ENCODE measurements around the gene POGZ.

Gene POGZ

DNA sequence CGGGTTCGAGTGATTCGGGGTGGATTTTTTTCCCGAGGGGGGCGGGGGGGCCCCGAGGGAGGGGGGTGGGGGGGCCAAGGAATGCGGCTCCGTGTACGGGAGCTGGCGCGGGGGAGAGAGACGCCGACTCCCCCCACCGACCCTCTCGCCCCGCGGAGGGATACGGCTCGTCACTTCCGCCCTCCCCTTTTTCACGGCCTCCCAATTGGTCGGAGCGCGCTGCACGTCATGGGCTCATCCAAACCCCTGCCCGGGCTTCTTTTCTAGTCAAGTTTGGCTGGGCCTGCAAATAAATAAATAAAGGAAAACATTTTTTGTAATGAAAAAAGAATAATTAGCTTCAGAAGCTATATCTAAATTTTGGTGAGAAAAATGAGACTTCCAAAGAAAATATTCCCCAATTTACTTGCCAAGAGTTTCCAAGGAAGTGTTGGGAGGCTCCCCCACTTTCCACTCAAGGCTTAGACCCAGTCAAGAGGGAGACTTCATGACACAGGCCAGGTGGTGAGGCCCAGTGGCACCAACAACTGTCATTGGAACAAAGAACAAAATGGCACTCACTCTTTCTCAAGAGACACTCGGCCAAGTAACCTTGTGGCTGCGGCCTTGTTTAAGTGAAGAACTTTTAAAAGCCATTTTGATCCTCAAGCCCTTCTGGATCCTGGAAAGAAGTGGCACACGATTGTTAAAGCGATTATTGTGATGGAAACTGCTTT is at the start of gene POGZ:
Gene POGZ, minus strand, starts transcription at position 164 of the 716 bp plus-strand sequence. CDS start 17,290 bp downstream, outside the sequence.
- peak; percentile 78 for DNase-seq

DNA sequence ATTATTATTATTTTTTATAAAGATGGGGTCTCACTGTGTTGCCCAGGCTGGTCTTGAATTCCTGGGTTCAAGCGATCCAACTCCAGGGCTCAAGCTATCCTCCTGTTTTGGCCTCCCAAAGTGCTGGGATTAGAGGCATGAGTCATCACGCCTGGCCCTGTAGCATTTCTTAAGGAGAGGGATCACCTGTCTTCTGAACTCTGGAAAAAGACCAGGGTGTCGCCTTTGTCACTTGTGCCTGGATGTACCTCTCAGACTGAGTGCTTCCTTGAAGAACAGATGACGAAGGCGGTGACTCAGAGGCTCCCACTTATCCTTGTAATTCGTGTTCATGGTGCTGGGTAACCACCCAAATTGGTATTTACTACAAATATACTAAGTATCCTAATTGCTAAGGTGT is 49.5 kb upstream of the POGZ start:
- DNase-seq: no peak

- DNase-seq: no peak
These were observed 45.5 kb upstream of the POGZ start for GRCh38 chr1:151504759-151505158.

GRCh38 chr1:151504252-151504651 is 45.0 kb upstream of the POGZ start:
- no peak for DNase-seq

GRCh38 chr1:151502859-151503780 is 43.8 kb upstream of the POGZ start:
- DNase-seq: no peak

- DNase-seq: no peak
These were observed 42.9 kb upstream of the POGZ start for GRCh38 chr1:151502035-151502700.

DNA sequence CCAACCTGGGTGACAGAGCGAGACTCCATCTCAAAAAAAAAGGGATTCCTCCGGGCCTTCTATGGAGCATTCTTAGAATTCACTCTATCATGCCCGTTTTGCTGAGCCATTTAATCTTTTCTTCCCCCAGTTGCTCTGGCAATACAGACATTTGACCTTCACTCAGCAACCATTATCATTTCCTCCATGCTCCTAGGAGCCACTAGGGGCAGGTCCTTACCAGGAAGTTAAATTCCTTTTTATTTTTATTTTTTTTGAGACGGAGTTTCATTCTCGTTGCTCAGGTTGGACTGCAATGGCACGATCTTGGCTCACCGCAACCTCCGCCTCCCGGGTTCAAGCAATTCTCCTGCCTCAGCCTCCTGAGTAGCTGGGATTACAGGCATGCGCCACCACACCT is 42.2 kb upstream of the POGZ start:
- DNase-seq: no peak

DNA sequence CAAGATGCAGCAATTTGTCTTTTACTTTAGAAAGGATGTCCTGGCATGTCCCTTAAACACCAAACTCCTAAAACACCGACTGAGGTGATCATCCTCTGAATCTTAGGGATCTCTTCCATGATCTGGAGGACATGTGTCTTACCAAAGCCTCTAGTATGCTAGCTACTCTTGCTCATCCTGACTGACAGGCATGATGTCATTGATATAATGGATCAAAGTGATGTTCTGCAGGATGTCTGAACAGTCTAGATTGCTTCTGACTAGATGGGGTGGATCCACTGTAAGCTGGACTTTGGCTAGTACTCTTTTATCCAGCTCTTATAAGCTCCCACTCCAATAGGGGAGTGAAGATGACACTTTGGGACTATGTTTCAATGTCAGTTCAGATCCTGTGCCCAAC is 40.6 kb upstream of the POGZ start:
- DNase-seq: no peak

DNA sequence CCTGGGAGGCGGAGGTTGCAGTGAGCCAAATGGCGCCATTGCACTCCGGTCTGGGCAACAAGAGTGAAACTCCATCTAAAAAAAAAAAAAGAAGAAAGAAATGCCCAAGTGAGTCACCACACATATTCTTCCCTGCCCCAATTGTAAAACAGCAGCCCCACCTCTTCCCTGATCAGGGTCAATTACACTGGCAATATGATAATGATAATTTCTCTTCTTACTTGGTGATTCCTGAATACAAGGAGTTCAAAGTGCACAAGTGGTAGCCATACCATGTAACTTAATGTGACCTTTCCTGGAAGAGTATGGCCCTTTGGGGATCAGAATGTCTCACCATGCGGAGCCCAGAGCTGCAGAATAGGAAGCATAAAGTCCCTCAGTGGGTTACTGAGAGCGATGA is 40.1 kb upstream of the POGZ start:
- no peak for DNase-seq

GRCh38 chr1:151495316-151495715 is 36.0 kb upstream of the POGZ start:
- no peak for DNase-seq

DNA sequence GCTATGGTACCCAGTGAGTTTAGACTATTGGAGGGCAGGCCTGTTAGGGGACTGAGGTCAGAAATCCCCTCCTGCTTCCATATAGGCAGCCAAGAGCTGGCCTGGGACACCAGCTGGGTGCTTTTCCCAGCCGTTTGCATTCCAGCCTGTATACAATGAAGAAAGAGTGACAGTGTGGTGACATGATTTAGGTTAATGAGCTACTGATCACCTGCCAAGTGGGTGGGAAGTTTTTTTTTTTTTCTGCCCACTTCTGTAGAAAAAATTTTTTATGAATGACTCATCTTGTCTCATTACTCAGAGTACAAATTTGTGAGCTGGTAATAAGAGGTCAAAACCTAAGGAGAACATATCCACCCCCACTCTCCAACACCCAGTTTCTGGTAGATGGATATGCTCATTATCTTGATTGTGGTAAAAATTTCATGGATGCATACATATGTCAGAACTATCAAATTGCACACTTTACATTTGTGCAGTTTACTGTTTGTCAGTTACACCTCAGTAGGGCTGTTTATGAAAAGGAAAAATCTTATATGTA is 35.5 kb upstream of the POGZ start:
- no peak for DNase-seq

DNA sequence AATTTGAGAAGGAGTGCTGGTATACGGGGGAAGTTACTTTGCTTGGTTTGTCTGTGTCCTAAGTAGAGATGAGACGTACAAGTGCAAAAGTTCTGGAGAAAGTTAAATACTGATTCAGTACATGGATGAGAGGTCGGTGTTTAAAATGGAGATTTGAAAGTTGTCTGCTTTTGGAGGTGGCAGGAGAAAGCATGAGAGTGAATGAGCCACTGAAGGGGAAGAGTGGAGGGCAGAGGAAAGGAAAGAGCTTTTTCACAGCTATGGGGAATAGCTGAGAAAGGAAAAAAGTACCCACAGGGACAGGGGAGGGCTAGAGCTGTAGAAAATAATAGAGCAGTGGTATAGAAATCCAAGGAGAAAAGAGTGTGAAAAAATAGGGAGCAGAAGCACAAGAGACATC is 33.7 kb upstream of the POGZ start:
- DNase-seq: no peak

DNA sequence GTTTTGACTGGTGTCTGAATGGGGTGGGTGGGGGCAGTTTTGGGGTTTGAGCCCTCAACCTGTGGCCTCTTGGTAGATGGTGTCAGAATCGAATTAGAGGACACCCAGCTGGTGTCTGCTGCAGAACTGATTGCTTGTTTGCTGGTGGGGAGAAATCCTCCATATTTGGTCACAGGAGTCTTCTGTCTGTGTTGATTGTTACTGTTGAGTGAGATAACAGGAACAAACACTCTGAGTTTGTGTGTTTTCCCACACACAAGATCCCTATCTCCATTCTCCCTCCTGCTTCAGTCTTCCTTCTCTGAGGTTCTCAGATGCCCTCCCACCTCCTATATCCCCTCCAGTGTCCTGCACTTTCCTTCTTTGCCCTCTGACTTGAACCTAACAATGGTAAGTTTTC is 32.8 kb upstream of the POGZ start:
- no peak for DNase-seq

GRCh38 chr1:151491641-151492040 is 32.3 kb upstream of the POGZ start:
- DNase-seq: no peak

DNA sequence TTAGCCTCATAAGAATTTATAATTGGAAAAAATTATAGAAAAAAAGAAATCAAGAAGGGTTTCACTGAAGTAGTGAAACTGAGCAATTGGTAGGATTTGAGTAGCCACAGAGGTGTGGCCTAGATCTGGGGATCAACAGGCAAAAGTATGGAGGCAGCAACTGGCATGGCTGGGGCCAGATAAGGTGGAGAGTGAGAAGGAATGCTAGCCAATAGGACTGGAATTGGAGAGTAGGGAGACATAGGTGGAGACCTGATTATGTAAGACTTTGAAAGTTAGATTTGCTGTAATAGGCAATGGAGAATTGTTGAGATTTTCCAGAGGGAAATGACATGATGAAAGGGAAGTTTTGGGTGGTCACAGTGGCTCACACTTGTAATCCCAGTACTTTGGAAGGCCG is 27.3 kb upstream of the POGZ start:
- DNase-seq: no peak

- DNase-seq: no peak
These were observed 26.5 kb upstream of the POGZ start for GRCh38 chr1:151485685-151486255.

GRCh38 chr1:151482017-151482416 is 22.7 kb upstream of the POGZ start:
- no peak for DNase-seq

DNA sequence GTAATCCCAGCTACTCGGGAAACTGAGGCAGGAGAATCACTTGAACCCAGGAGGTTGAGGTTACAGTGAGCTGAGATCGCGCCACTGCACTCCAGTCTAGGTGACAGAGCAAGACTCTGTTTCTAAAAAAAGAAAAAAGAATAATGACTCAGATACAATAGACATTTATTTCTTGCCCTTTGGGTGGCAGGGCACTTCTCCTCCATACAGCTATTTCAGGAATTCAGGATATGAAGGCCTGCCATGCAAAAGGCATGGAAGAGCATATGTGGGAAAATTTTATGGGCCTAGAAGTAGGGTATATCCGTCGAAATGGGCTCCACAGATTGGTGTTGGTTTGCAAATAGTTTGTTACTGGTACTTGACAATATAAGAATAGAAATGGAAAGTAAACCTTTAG is 20.2 kb upstream of the POGZ start:
- no peak for DNase-seq

GRCh38 chr1:151478923-151479322 is 19.6 kb upstream of the POGZ start:
- DNase-seq: no peak

DNA sequence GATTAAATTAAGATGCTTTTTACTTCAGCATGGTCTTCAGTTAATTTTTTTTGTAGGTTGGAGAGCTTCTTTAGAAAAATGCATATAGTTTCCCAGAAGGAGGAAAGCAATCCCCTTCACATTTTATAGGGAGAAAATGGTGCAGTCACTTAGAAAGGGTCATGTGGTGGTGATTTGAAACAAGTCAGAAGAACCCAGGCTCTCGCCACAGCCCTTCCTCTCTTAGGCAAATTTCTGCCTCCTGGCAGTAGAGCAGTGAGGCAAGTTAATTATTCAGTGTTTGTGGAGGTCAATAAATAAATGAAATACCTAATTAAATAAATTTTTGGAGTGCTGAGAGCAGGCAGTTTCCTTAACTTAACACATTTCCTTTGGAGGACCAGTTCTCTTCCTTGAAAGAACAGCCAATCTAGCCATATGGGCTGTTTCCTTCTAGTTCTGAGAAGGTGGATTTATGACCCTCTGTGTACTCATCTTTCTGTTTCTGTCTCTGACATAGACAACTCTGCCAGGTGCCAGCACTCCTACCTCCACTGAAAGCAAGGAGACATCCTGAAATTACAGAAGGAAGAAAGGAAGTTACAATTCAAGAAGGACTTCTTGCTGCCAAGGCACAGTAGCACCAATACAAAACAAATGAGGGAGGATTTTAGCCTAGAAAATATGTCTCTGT is 19.0 kb upstream of the POGZ start:
- no peak for DNase-seq

DNA sequence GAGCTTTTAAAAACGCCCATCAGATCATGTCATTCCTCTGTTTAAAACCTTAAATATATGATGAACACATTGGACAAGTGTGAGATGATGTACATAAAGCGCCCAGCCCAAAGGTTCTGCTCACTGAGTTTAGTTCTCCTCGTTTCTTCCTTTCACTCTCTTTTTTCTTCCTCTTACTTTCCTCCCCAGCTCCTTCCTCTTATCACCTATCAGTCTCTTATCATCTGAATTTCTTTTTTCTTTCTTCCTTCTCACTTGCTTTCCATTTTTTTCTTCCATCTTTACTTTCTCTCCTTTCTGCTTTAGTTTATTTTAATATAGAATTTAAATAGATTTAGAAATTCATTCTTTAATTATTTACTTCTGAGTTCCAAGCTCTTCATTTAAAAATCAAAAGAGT is 17.8 kb upstream of the POGZ start:
- no peak for DNase-seq

GRCh38 chr1:151476083-151476482 is 16.8 kb upstream of the POGZ start:
- no peak for DNase-seq

Measured in NCI-H748 treated with DMSO at 0.1 percent for 48 hours (cell line).